ENCODE measurements around the gene FGD3. TPM values are rescaled to one million over a fixed set of nuclear protein-coding genes. Genes with fewer than 3 reads are reported as not detected.

Gene FGD3
- polyA plus RNA-seq, 1 donor (not counting 4 experiments of a cell fraction or from before 2014, with no cell fraction given) = 0.21 TPM

- FAIRE-seq = no peak
- no peak overlapping the region for H3K27ac ChIP-seq (ENCODE audit: control insufficient read depth, insufficient read depth, low read length)
- H4K20me1 ChIP-seq (ENCODE audit: control insufficient read depth, extremely low read depth, insufficient read depth, low read length) = no peaks in the 10 kb centered on the region
- H3K79me2 ChIP-seq (ENCODE audit: control insufficient read depth, insufficient read depth, low read length) = no peaks in the 10 kb centered on the region
- no peak overlapping the region for H3K4me3 ChIP-seq (ENCODE audit: control insufficient read depth in 2 of 3, extremely low read depth in 1 of 3, insufficient read depth in 2 of 3, low read depth in 1 of 3, low read length in 3 of 3)
- dilution Hi-C loops (cut with MboI; ENCODE audit: extremely low pct_ligation_motif_present, low sequenced_read_pairs) = no loop called here
- TF ChIP-seq, protein P1, sequence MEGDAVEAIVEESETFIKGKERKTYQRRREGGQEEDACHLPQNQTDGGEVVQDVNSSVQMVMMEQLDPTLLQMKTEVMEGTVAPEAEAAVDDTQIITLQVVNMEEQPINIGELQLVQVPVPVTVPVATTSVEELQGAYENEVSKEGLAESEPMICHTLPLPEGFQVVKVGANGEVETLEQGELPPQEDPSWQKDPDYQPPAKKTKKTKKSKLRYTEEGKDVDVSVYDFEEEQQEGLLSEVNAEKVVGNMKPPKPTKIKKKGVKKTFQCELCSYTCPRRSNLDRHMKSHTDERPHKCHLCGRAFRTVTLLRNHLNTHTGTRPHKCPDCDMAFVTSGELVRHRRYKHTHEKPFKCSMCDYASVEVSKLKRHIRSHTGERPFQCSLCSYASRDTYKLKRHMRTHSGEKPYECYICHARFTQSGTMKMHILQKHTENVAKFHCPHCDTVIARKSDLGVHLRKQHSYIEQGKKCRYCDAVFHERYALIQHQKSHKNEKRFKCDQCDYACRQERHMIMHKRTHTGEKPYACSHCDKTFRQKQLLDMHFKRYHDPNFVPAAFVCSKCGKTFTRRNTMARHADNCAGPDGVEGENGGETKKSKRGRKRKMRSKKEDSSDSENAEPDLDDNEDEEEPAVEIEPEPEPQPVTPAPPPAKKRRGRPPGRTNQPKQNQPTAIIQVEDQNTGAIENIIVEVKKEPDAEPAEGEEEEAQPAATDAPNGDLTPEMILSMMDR (optimal IDR thresholded peaks at IDR 0.05 in 1 of 3, IDR thresholded peaks at IDR 0.05 in 1 of 3, conservative IDR thresholded peaks at IDR 0.05 in 1 of 3; ENCODE audit: extremely low read depth in 1 of 3, insufficient read depth in 2 of 3, low read length in 3 of 3) = no peak
- H3K4me2 ChIP-seq (ENCODE audit: control insufficient read depth, extremely low read depth, insufficient read depth, low read depth, low read length) = no peak overlapping the region
- no peaks in the 10 kb centered on the region for H3K9me3 ChIP-seq (ENCODE audit: control insufficient read depth, low read depth, low read length)
- no peaks in the 10 kb centered on the region for H3K36me3 ChIP-seq (ENCODE audit: control insufficient read depth in 2 of 2, extremely low read depth in 1 of 2, insufficient read depth in 2 of 2, low read length in 2 of 2)
- no peaks in the 10 kb centered on the region for H3K9me1 ChIP-seq (ENCODE audit: control insufficient read depth, extremely low read depth, insufficient read depth, low read length)
- no peak for DNase-seq (ENCODE audit: low read depth, low spot score)
- no peak overlapping the region for H3K9ac ChIP-seq (ENCODE audit: control insufficient read depth, extremely low read depth, insufficient read depth, low read length)
- no peak overlapping the region for H2AFZ ChIP-seq (ENCODE audit: control insufficient read depth, low read length)
- H3K27me3 ChIP-seq (ENCODE audit: control insufficient read depth, extremely low read depth, insufficient read depth, low read length) = peaks cover 23% of the 10 kb centered on the region
- H3K4me1 ChIP-seq (ENCODE audit: control insufficient read depth, extremely low read depth, insufficient read depth, low read length) = no peaks in the 10 kb centered on the region
These were observed 119.8 kb downstream of the FGD3 start for GRCh38 chr9:93066978-93067603.

DNA sequence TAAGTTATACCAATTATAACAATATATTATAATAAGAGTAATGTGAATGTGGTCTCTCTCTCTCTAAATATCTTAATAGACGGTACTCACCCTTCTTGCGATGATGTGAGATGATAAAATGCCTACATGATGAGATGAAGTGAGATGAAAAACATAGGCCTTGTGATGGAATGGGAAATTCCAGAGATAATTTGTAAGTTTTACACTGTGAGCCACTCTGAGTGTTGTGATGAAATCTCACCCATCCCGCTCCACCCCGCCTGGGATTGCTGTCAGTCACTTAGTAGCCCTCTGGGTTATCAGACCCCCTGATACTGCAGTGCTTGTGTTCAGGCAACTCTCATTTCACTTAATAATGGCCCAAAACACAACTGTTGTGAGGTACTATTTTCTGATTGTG, 121.6 kb downstream of the FGD3 start:
- no peaks in the 10 kb centered on the region for H4K20me1 ChIP-seq (ENCODE audit: control insufficient read depth, extremely low read depth, insufficient read depth, low read length)
- H3K27me3 ChIP-seq (ENCODE audit: control insufficient read depth, extremely low read depth, insufficient read depth, low read length) = peaks cover 18% of the 10 kb centered on the region
- no peaks in the 10 kb centered on the region for H3K4me1 ChIP-seq (ENCODE audit: control insufficient read depth, extremely low read depth, insufficient read depth, low read length)
- no peak overlapping the region for H2AFZ ChIP-seq (ENCODE audit: control insufficient read depth, low read length)
- no peak for TF ChIP-seq EZH2 (IDR thresholded peaks at IDR 0.05; ENCODE audit: low read length)
- TF ChIP-seq, protein P1 (optimal IDR thresholded peaks at IDR 0.05 in 1 of 3, IDR thresholded peaks at IDR 0.05 in 1 of 3, conservative IDR thresholded peaks at IDR 0.05 in 1 of 3; ENCODE audit: extremely low read depth in 1 of 3, insufficient read depth in 2 of 3, low read length in 3 of 3) = no peak
- H3K79me2 ChIP-seq (ENCODE audit: control insufficient read depth, insufficient read depth, low read length) = no peaks in the 10 kb centered on the region
- H3K4me2 ChIP-seq (ENCODE audit: control insufficient read depth, extremely low read depth, insufficient read depth, low read depth, low read length) = no peak overlapping the region
- no peak for FAIRE-seq
- no peaks in the 10 kb centered on the region for H3K36me3 ChIP-seq (ENCODE audit: control insufficient read depth in 2 of 2, extremely low read depth in 1 of 2, insufficient read depth in 2 of 2, low read length in 2 of 2)
- no peak overlapping the region for H3K27ac ChIP-seq (ENCODE audit: control insufficient read depth, insufficient read depth, low read length)
- dilution Hi-C loops (cut with MboI; ENCODE audit: extremely low pct_ligation_motif_present, low sequenced_read_pairs) = no loop called here
- H3K9me3 ChIP-seq (ENCODE audit: control insufficient read depth, low read depth, low read length) = no peaks in the 10 kb centered on the region
- H3K4me3 ChIP-seq (ENCODE audit: control insufficient read depth in 2 of 3, extremely low read depth in 1 of 3, insufficient read depth in 2 of 3, low read depth in 1 of 3, low read length in 3 of 3) = no peak overlapping the region
- H3K9me1 ChIP-seq (ENCODE audit: control insufficient read depth, extremely low read depth, insufficient read depth, low read length) = no peaks in the 10 kb centered on the region
- H3K9ac ChIP-seq (ENCODE audit: control insufficient read depth, extremely low read depth, insufficient read depth, low read length) = no peak overlapping the region
- DNase-seq (ENCODE audit: low read depth, low spot score) = no peak

All from keratinocyte (primary cell).